ENCODE results near the gene NUDC. TPM values are rescaled to one million over a fixed set of nuclear protein-coding genes. Genes with fewer than 3 reads are reported as not detected.

NUDC gene
- total RNA-seq, 4 donors from 2014 or later = 45.2 to 50.3 (median 46.1) TPM

DNA sequence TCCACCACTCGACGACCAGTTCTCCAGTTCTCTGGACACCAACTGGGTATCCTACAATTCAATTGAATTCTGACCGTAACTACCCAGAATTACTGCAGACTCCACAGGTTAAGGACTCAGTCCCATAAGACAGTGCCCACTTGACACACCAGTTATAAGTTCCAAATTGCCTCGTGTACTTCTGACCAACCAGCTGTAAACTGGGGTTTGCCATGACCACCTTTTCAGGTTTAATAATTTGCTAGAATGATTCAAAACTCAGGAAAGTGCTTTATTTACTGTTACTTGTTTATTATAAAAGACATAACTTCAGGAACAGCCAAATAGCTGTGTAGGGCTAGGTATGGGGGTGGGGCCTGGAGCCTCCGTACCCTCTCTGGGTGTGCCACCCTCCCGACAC, 15.3 kb downstream of the NUDC start:
- Histone ChIP-seq H3K4me3 (no peak overlapping the region), H3K36me3 (peaks cover 4 to 81% (median 16%) of the 10 kb centered on the region in 3 donors), H3K27me3 (no peaks in the 10 kb centered on the region), H3K27ac (no peak overlapping the region), H3K9me3 (no peaks in the 10 kb centered on the region), H3K4me1 (no peaks in the 10 kb centered on the region)
- no peak for TF ChIP-seq POLR2A (IDR thresholded peaks at IDR 0.05)
- TF ChIP-seq, protein P1, sequence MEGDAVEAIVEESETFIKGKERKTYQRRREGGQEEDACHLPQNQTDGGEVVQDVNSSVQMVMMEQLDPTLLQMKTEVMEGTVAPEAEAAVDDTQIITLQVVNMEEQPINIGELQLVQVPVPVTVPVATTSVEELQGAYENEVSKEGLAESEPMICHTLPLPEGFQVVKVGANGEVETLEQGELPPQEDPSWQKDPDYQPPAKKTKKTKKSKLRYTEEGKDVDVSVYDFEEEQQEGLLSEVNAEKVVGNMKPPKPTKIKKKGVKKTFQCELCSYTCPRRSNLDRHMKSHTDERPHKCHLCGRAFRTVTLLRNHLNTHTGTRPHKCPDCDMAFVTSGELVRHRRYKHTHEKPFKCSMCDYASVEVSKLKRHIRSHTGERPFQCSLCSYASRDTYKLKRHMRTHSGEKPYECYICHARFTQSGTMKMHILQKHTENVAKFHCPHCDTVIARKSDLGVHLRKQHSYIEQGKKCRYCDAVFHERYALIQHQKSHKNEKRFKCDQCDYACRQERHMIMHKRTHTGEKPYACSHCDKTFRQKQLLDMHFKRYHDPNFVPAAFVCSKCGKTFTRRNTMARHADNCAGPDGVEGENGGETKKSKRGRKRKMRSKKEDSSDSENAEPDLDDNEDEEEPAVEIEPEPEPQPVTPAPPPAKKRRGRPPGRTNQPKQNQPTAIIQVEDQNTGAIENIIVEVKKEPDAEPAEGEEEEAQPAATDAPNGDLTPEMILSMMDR (IDR thresholded peaks at IDR 0.05) = no peak
- WGBS, 2 donors = 85 to 89% methylated on average over 6 of the region's 6 CpGs
- DNase-seq = no peak
- intact Hi-C loops (cut with DNase I) = no loop called here

DNA sequence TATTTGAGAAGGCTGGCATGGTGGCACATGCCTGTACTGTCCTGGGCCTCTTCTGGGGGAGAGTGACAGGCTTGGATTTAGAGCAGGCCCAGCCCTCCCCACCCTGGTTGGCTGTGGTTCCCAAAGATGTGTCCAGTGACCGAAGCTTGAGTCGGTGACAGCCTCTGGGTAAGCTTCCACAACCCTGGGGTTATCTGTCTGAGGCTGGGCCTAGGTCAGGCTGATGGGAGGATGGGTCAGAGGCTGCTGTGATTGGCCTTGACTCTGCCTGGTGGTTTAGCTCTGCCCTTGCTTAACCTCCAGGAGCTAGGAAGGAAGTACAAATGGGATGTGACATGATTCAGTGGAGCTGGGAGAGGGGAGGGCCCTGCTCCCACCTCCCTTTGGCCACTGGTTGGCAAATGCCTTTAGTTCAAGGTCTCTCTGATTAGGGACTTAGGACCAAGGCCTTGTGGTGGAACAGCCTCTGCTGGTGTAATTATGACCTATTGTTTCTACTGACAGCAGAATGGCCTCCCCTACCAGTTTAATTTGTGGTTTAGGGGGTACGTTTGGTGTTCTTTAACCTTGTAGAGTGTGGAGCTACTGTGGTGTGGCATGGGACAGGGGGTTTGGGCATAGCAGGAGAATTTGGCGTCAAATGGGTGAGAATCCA, 16.6 kb downstream of the NUDC start:
- Histone ChIP-seq H3K27ac (no peak overlapping the region), H3K9me3 (no peaks in the 10 kb centered on the region), H3K36me3 (peaks cover 16 to 83% (median 19%) of the 10 kb centered on the region in 3 donors), H3K4me3 (no peak overlapping the region), H3K4me1 (no peaks in the 10 kb centered on the region), H3K27me3 (no peaks in the 10 kb centered on the region)
- intact Hi-C loops (cut with DNase I) = no loop called here
- no peak for DNase-seq
- no peak for TF ChIP-seq POLR2A (IDR thresholded peaks at IDR 0.05)
- TF ChIP-seq, protein P1 (IDR thresholded peaks at IDR 0.05) = no peak
- WGBS, 2 donors = 92 to 100% methylated on average over 2 of the region's 4 CpGs

DNA sequence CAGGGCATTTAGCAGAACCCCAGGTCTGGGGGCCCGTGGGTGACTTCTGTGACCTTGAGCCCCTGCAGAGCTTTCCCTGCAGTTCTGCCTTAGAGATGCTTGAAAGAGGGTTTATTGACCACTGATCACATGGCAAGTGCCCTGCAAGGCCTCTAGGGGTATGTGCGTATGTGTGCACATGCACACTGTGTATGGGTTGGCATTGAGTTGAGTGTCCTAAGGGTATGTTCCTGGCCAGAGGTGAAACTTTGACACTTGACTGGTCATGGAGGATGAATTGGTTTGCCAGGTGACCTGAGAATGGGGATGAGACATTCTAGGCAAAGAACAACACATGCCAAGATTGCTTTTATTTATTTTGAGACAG, 17.1 kb downstream of the NUDC start:
- TF ChIP-seq, protein P1 (IDR thresholded peaks at IDR 0.05) = no peak
- no peak for TF ChIP-seq POLR2A (IDR thresholded peaks at IDR 0.05)
- Histone ChIP-seq H3K9me3 (no peaks in the 10 kb centered on the region), H3K4me3 (no peak overlapping the region), H3K4me1 (no peaks in the 10 kb centered on the region), H3K36me3 (peaks cover 16 to 83% (median 22%) of the 10 kb centered on the region in 3 donors), H3K27me3 (no peaks in the 10 kb centered on the region), H3K27ac (no peak overlapping the region)
- DNase-seq = no peak
- WGBS, 2 donors = 86 to 100% methylated on average over 1 to 2 of the region's 2 CpGs
- intact Hi-C loops (cut with DNase I) = no loop called here

DNA sequence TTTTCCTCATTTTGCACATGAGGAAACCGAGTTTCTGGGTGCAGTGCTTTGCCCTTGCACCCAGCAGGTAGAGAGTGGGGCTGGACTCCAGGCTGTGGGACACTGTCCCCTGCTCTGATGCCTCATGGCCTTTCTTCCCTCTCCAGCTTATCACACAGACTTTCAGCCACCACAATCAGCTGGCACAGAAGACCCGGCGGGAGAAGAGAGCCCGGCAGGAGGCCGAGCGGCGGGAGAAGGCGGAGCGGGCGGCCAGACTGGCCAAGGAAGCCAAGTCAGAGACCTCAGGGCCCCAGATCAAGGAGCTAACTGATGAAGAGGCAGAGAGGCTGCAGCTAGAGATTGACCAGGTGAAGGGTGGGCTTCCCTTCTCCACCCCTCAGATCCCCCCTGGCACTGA, 19.8 kb downstream of the NUDC start:
- no peaks in the 10 kb centered on the region for H3K4me1 ChIP-seq
- no peak for DNase-seq
- no peak overlapping the region for H3K4me3 ChIP-seq

DNA sequence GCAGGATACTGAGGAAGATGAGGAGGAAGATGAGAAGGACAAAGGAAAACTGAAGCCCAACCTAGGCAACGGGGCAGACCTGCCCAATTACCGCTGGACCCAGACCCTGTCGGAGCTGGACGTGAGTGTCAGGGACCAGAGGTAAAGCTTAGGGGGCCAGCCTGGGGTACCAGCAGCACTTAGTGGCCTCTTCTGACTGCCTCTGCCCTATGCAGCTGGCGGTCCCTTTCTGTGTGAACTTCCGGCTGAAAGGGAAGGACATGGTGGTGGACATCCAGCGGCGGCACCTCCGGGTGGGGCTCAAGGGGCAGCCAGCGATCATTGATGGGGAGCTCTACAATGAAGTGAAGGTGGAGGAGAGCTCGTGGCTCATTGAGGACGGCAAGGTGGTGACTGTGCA, 21.1 kb downstream of the NUDC start:
- Histone ChIP-seq H3K4me1 (no peaks in the 10 kb centered on the region), H3K4me3 (no peak overlapping the region), H3K27ac (no peak overlapping the region), H3K36me3 (peaks cover 39 to 90% (median 52%) of the 10 kb centered on the region in 3 donors), H3K9me3 (no peaks in the 10 kb centered on the region), H3K27me3 (no peaks in the 10 kb centered on the region)
- intact Hi-C loops (cut with DNase I) = no loop called here
- WGBS, 2 donors = 90 to 91% methylated on average over 11 to 12 of the region's 12 CpGs
- DNase-seq = no peak
- TF ChIP-seq POLR2A (IDR thresholded peaks at IDR 0.05) = no peak
- TF ChIP-seq, protein P1 (IDR thresholded peaks at IDR 0.05) = no peak

More for the DNA sequence above, 19.8 kb downstream of the NUDC start:
- Histone ChIP-seq H3K9me3 (no peaks in the 10 kb centered on the region), H3K36me3 (peaks cover 37 to 90% (median 47%) of the 10 kb centered on the region in 3 donors), H3K27ac (no peak overlapping the region), H3K27me3 (no peaks in the 10 kb centered on the region)
- 88 to 97% methylated on average over 1 to 6 of the region's 10 CpGs for WGBS, 2 donors
- no peak for TF ChIP-seq POLR2A (IDR thresholded peaks at IDR 0.05)
- TF ChIP-seq, protein P1 (IDR thresholded peaks at IDR 0.05) = no peak
- intact Hi-C loops (cut with DNase I) = no loop called here
